Stimulated activated naive B cell treated with anti-CD40 and anti-IgM and Interleukin-4, amounts not matched to agents 10 μg/mL and 1 μg/mL and 100 μg/mL, for 72 hours (primary cell): ENCODE results near the gene GLT8D2.
A peak's percentile ranks its signal among the peaks of the same experiment; 100 is the strongest.

Experiments used
- ATAC-seq, 2 donors: fragments of 150-1000 bp; cut with Tn5 transposase; replicated peaks; 2 replicates each; pipeline ENCODE4 v1.10.0; 2021; ENCODE audit warnings: moderate library complexity in 1 of 2
- DNase-seq: peaks from one replicate; pipeline ENCODE4 v3.0.0; 2021
- H3K27ac Mint-ChIP-seq: one replicate; pipeline ENCODE4 v1.8.0; 2022; ENCODE audit warnings: mild to moderate bottlenecking, mixed read lengths
- H3K27me3 Mint-ChIP-seq, 2 donors: one replicate each; pipeline ENCODE4 v1.8.0; 2022; ENCODE audit warnings: mixed read lengths in 2 of 2
- H3K36me3 Mint-ChIP-seq, 2 donors: one replicate each; pipeline ENCODE4 v1.8.0; 2022; ENCODE audit warnings: mixed read lengths in 2 of 2, mild to moderate bottlenecking in 1 of 2
- H3K4me1 Mint-ChIP-seq, 2 donors: one replicate each; pipeline ENCODE4 v1.8.0; 2022; ENCODE audit warnings: mixed read lengths in 2 of 2, mild to moderate bottlenecking in 1 of 2
- H3K4me3 Mint-ChIP-seq, 2 donors: one replicate each; pipeline ENCODE4 v1.8.0; 2022; ENCODE audit warnings: mild to moderate bottlenecking in 2 of 2, mixed read lengths in 2 of 2, moderate library complexity in 1 of 2
- H3K9me3 Mint-ChIP-seq, 2 donors: one replicate each; pipeline ENCODE4 v1.8.0; 2022; ENCODE audit warnings: mixed read lengths in 2 of 2, mild to moderate bottlenecking in 1 of 2

Gene GLT8D2, protein sequence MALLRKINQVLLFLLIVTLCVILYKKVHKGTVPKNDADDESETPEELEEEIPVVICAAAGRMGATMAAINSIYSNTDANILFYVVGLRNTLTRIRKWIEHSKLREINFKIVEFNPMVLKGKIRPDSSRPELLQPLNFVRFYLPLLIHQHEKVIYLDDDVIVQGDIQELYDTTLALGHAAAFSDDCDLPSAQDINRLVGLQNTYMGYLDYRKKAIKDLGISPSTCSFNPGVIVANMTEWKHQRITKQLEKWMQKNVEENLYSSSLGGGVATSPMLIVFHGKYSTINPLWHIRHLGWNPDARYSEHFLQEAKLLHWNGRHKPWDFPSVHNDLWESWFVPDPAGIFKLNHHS

GRCh38 chr12:104049903-104050356 lies at the start of gene GLT8D2:
TSS of gene GLT8D2 (minus strand) at chr12:104050187. CDS start at chr12:104019648, 30,539 bp downstream.
- ATAC-seq, result no peak
- no peak within 1 kb of the TSS for H3K27ac Mint-ChIP-seq
- H3K4me3 Mint-ChIP-seq, result peak within 1 kb of the TSS; percentile 27 to 68

DNA sequence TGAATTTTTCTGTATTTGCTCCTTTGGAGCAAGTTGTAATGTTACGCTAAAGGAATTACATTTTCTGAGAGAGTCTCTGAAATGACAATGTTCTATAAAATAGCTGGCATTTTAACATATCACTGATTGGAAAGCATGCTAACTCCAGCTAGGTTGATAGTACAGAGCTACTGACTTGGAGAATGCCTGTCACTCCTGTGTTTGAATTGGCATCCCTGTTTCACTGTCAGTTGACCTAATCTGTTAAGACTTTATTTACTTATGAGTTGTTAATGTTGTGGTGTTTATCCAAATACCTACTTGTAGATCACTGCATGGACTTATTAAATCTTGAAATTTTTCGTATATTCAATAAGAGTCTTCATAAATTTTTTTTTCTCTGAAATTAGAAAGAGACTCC lies 48.0 kb upstream of the GLT8D2 start:
- H3K4me3 Mint-ChIP-seq, result no peak overlapping the region
- no peaks in the 10 kb centered on the region for H3K9me3 Mint-ChIP-seq
- DNase-seq (no peak), ATAC-seq (no peak)
- peaks cover 19 to 39% of the 10 kb centered on the region in 2 donors for H3K36me3 Mint-ChIP-seq
- H3K27me3 Mint-ChIP-seq, result no peaks in the 10 kb centered on the region
- H3K27ac Mint-ChIP-seq, result no peak overlapping the region
- no peaks in the 10 kb centered on the region for H3K4me1 Mint-ChIP-seq

More at GRCh38 chr12:104049903-104050356, at the start of gene GLT8D2:
- no peak for DNase-seq
- Mint-ChIP-seq H3K36me3 (no peaks in the 10 kb centered on the region), H3K4me1 (peaks cover 4 to 7% of the 10 kb centered on the region in 2 donors), H3K9me3 (no peaks in the 10 kb centered on the region), H3K27me3 (peaks cover 27 to 54% of the 10 kb centered on the region in 2 donors)

GRCh38 chr12:104095289-104095688 lies 45.3 kb upstream of the GLT8D2 start:
- H3K27ac Mint-ChIP-seq, result no peak overlapping the region
- H3K36me3 Mint-ChIP-seq, result peaks cover 16 to 36% of the 10 kb centered on the region in 2 donors
- DNase-seq (no peak), ATAC-seq (no peak)
- no peaks in the 10 kb centered on the region for H3K4me1 Mint-ChIP-seq
- no peaks in the 10 kb centered on the region for H3K27me3 Mint-ChIP-seq
- no peak overlapping the region for H3K4me3 Mint-ChIP-seq
- H3K9me3 Mint-ChIP-seq, result no peaks in the 10 kb centered on the region

DNA sequence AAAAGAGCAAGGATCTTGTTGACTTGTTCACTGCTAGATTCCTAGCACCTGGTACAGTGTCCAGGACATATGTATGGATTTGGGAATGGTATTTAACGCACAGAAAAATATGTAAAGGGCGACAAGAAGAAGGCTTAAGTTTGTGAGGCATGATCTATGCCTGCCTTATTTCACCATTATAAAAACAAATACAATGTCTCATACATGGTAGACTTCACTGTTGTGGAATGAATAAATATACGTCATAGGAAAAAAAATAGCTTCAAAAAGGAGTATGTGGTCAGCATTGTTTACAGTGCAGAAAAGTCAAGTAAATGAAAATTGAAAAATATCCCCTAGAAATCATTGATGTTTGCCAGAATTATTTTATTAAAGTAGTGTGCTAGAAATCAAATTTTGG lies 44.3 kb upstream of the GLT8D2 start:
- peaks cover 22 to 45% of the 10 kb centered on the region in 2 donors for H3K36me3 Mint-ChIP-seq
- no peak overlapping the region for H3K27ac Mint-ChIP-seq

GRCh38 chr12:104091136-104091535 lies 41.1 kb upstream of the GLT8D2 start:
- Mint-ChIP-seq H3K27me3 (no peaks in the 10 kb centered on the region), H3K4me3 (no peak overlapping the region), H3K27ac (no peak overlapping the region), H3K36me3 (peaks cover 14 to 35% of the 10 kb centered on the region in 2 donors), H3K9me3 (no peaks in the 10 kb centered on the region), H3K4me1 (no peaks in the 10 kb centered on the region)
- DNase-seq, result no peak
- no peak for ATAC-seq

More for the DNA sequence above, 44.3 kb upstream of the GLT8D2 start:
- ATAC-seq (no peak), DNase-seq (no peak)
- Mint-ChIP-seq H3K4me3 (no peak overlapping the region), H3K9me3 (no peaks in the 10 kb centered on the region), H3K4me1 (no peaks in the 10 kb centered on the region), H3K27me3 (no peaks in the 10 kb centered on the region)

- ATAC-seq, result no peak
- no peak for DNase-seq
- H3K36me3 Mint-ChIP-seq, result peaks cover 14 to 35% of the 10 kb centered on the region in 2 donors
- no peak overlapping the region for H3K27ac Mint-ChIP-seq
- no peaks in the 10 kb centered on the region for H3K4me1 Mint-ChIP-seq
- H3K9me3 Mint-ChIP-seq, result no peaks in the 10 kb centered on the region
- no peaks in the 10 kb centered on the region for H3K27me3 Mint-ChIP-seq
- H3K4me3 Mint-ChIP-seq, result no peak overlapping the region
Measured at GRCh38 chr12:104090685-104091084, 40.7 kb upstream of the GLT8D2 start.

- DNase-seq (no peak), ATAC-seq (peak; percentile 25 to 47)
- Mint-ChIP-seq H3K27ac (no peak overlapping the region), H3K36me3 (peaks cover 19 to 24% of the 10 kb centered on the region in 2 donors), H3K27me3 (no peaks in the 10 kb centered on the region), H3K4me3 (no peak overlapping the region), H3K4me1 (peaks cover 0 to 4% of the 10 kb centered on the region in 2 donors), H3K9me3 (no peaks in the 10 kb centered on the region)
Measured at GRCh38 chr12:104083769-104084475, 33.9 kb upstream of the GLT8D2 start.

DNA sequence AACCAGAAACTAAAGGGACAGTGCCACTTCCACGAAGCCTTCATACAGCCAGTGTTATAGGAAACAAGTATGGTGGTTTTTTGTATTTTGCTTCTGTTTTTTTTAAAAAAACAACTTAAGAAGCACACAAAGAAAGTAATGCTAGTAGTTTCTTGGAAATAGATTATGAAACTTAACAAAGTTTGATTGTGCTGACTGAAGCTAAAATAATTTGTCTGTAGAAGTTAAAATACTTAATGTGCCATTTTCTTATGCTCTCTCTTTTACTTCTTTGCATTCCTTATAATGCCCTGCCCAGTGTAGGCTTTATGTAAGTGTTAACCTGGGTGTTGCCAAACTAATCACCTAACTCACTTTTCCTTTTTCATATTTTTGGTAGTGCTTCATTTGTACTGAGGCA lies 30.8 kb upstream of the GLT8D2 start:
- ATAC-seq, result no peak
- Mint-ChIP-seq H3K4me1 (peaks cover 0 to 6% of the 10 kb centered on the region in 2 donors), H3K36me3 (peaks cover 26 to 37% of the 10 kb centered on the region in 2 donors), H3K4me3 (no peak overlapping the region), H3K27me3 (no peaks in the 10 kb centered on the region), H3K9me3 (no peaks in the 10 kb centered on the region), H3K27ac (no peak overlapping the region)
- no peak for DNase-seq

DNA sequence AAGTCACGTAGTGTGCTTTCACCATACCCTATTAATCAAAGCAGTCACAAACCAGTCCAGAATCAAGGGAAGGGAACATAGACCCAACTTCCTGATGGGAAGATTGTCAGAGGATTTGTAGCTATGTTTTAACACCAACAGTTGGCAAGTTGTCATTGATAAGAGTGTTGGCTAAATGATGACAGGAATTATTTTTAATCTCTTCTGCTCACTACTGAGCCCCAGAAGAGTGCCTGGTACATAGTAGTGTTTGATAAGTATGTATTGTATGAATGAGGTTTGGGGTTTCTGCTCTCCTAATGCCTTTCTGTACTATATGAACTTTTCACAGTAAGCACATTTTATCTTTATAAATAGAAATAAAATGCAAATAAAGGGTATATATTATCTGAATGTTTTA lies 29.0 kb upstream of the GLT8D2 start:
- Mint-ChIP-seq H3K27me3 (no peaks in the 10 kb centered on the region), H3K4me3 (no peak overlapping the region), H3K4me1 (peaks cover 0 to 2% of the 10 kb centered on the region in 2 donors), H3K27ac (no peak overlapping the region), H3K9me3 (no peaks in the 10 kb centered on the region), H3K36me3 (peaks cover 22 to 32% of the 10 kb centered on the region in 2 donors)
- no peak for DNase-seq
- ATAC-seq, result no peak

DNA sequence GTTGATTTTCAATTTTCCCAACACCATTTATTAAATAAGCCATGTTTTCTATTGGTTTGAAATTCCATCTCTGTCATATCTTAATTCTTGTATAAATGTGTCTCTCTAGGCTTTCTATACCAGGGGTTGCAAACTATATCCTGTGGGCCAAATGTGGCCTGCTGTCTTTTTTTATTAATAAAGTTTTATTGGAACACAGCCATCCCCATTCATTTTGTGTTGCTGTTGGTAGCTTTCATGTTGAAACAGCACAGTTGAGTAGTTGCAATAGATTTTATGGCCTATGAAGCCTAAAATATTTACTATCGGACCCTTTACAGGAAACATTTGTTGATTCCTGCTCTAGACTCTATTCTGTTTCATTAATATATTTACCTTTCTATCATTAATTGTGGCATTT lies 23.7 kb upstream of the GLT8D2 start:
- Mint-ChIP-seq H3K4me1 (peaks cover 0 to 1% of the 10 kb centered on the region in 2 donors), H3K9me3 (no peaks in the 10 kb centered on the region), H3K36me3 (peaks cover 24 to 30% of the 10 kb centered on the region in 2 donors), H3K27ac (no peak overlapping the region), H3K4me3 (no peak overlapping the region), H3K27me3 (no peaks in the 10 kb centered on the region)
- ATAC-seq (no peak), DNase-seq (no peak)

GRCh38 chr12:104072099-104072498 lies 22.1 kb upstream of the GLT8D2 start:
- ATAC-seq (no peak), DNase-seq (no peak)
- H3K27me3 Mint-ChIP-seq, result no peaks in the 10 kb centered on the region
- no peak overlapping the region for H3K27ac Mint-ChIP-seq
- no peak overlapping the region for H3K4me3 Mint-ChIP-seq
- peaks cover 22 to 30% of the 10 kb centered on the region in 2 donors for H3K36me3 Mint-ChIP-seq
- no peaks in the 10 kb centered on the region for H3K9me3 Mint-ChIP-seq
- H3K4me1 Mint-ChIP-seq, result peaks cover 0 to 3% of the 10 kb centered on the region in 2 donors

DNA sequence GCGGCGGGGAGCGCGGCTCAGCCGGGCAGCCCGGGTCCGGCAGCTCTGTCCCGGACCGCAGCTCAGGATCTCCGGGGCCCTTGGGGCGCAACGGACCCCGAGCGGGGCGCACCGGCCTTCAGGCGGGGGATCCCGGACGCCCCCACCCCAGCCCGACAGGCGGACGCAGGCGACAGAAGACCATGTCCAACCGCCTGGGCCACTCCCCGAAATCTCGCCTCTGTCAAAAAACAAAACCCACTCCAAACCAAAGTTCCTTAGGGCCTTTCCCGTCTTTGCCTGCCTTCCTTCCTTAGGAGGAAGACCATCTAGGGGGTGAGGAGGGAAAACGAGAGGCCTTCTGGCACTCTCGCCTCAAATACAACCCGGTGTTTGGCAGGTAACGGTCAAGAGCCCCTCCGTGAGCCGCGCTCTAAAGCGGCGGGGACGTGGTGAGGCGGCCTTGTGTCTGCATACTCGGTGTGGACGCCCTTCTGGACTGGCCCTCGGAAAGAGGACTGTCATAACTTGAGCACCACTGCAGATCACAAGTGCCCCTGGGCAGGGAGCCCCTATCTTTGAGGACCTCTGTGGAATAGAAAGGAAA lies 14.9 kb upstream of the GLT8D2 start:
- Mint-ChIP-seq H3K4me3 (peak overlapping the region; percentile 97 to 98), H3K4me1 (peaks cover 4 to 7% of the 10 kb centered on the region in 2 donors), H3K27me3 (peaks cover 3% of the 10 kb centered on the region in 2 donors), H3K27ac (peak overlapping the region; percentile 93), H3K9me3 (no peaks in the 10 kb centered on the region), H3K36me3 (peaks cover 4 to 12% of the 10 kb centered on the region in 2 donors)
- ATAC-seq, result no peak
- no peak for DNase-seq

- Mint-ChIP-seq H3K27me3 (peaks cover 5 to 6% of the 10 kb centered on the region in 2 donors), H3K36me3 (peaks cover 1 to 7% of the 10 kb centered on the region in 2 donors), H3K27ac (peak within 1 kb of the TSS; percentile 96), H3K4me1 (peaks cover 7% of the 10 kb centered on the region in 2 donors), H3K4me3 (peak within 1 kb of the TSS; percentile 97 to 98), H3K9me3 (no peaks in the 10 kb centered on the region)
- DNase-seq, result peak; percentile 89
- peak; percentile 92 to 96 for ATAC-seq
Measured at GRCh38 chr12:104064031-104064841, 14.2 kb upstream of the GLT8D2 start, which contains the start of gene HCFC2. TSS of gene HCFC2 (plus strand) at chr12:104064531. CDS start at chr12:104064561, 30 bp downstream.

DNA sequence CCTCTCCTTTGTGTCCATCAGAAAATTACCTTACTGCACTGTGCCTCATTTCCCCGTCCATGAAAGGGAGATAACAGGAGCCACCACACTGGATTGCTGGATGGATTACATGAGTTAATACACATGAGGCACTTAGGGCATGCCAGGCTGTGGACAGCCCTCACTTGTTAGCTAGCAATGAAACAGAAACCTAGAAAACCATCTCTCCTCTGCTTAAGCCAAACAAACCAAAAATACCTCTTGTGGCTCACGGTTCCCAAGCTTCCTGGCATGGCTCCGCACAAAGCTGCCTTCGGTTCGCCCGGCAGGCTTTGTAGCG lies 13.7 kb upstream of the GLT8D2 start:
- no peak for DNase-seq
- Mint-ChIP-seq H3K9me3 (no peaks in the 10 kb centered on the region), H3K4me3 (peak overlapping the region; percentile 97 to 98), H3K4me1 (peaks cover 7% of the 10 kb centered on the region in 2 donors), H3K36me3 (peaks cover 1 to 7% of the 10 kb centered on the region in 2 donors), H3K27me3 (peaks cover 6 to 7% of the 10 kb centered on the region in 2 donors), H3K27ac (no peak overlapping the region)
- ATAC-seq, result peak; percentile 35 to 46
